GM23338 (cell line): ENCODE data around the gene TOX2. TPM values are rescaled to one million over a fixed set of nuclear protein-coding genes. Genes with fewer than 3 reads are reported as not detected.

ENCODE experiments used
- ATAC-seq: fragments of 200-7000 bp; cut with Tn5 transposase; 3 replicates; pipeline ENCODE4 v1.9.1; 2020
- DNase-seq: peaks from one replicate; pipeline ENCODE4 v3.0.0-alpha.2; 2015; ENCODE audit warnings: low spot score
- H2AFZ ChIP-seq: fragments of 200-600 bp; sonication (generic); 2 replicates; pipeline ENCODE4 v1.8.0; 2016; ENCODE audit warnings: antibody characterized with exemption, mild to moderate bottlenecking, moderate library complexity
- H3F3A ChIP-seq: fragments of 200-600 bp; sonication (generic); replicated peaks from 2 replicates; pipeline ENCODE4 v1.8.0; 2017; ENCODE audit warnings: antibody characterized with exemption, mixed run types, low read depth
- H3K27ac ChIP-seq: fragments of 200-600 bp; sonication (generic); 2 replicates; pipeline ENCODE4 v1.6.1; 2016; ENCODE audit warnings: low read depth
- H3K27me3 ChIP-seq: fragments of 200-600 bp; sonication (generic); 2 replicates; pipeline ENCODE4 v1.8.0; 2016; ENCODE audit warnings: mild to moderate bottlenecking, mixed run types, moderate library complexity; ENCODE audit not compliant: insufficient read depth
- H3K36me3 ChIP-seq: fragments of 200-600 bp; sonication (generic); 2 replicates; pipeline ENCODE4 v1.8.0; 2016; ENCODE audit warnings: mild to moderate bottlenecking; ENCODE audit not compliant: insufficient read depth
- H3K4me1 ChIP-seq: fragments of 200-600 bp; sonication (generic); 2 replicates; pipeline ENCODE4 v1.8.0; 2016; ENCODE audit warnings: mild to moderate bottlenecking, moderate library complexity; ENCODE audit not compliant: insufficient read depth
- H3K4me2 ChIP-seq: fragments of 200-600 bp; sonication (generic); 2 replicates; pipeline ENCODE4 v1.7.1; 2017; ENCODE audit warnings: mixed run types
- H3K4me3 ChIP-seq: fragments of 200-600 bp; sonication (generic); 2 replicates; pipeline ENCODE4 v1.6.1; 2016; ENCODE audit warnings: mixed run types
- H3K79me2 ChIP-seq: fragments of 200-600 bp; sonication (generic); replicated peaks from 2 replicates; pipeline ENCODE4 v1.8.0; 2017; ENCODE audit warnings: mild to moderate bottlenecking; ENCODE audit not compliant: insufficient read depth
- H3K9me2 ChIP-seq: fragments of 200-600 bp; sonication (generic); 2 replicates; pipeline ENCODE4 v1.8.0; 2017; ENCODE audit not compliant: insufficient read depth
- H4K20me1 ChIP-seq: fragments of 200-600 bp; sonication (generic); replicated peaks from 2 replicates; pipeline ENCODE4 v1.8.0; 2017; ENCODE audit warnings: mild to moderate bottlenecking; ENCODE audit not compliant: insufficient read depth
- H3K27ac Mint-ChIP-seq: 2 replicates; pipeline ENCODE4 v1.8.0; 2020; ENCODE audit warnings: inconsistent platforms, mild to moderate bottlenecking, moderate library complexity, mixed read lengths
- H3K27me3 Mint-ChIP-seq: 3 replicates; pipeline ENCODE4 v1.8.0; 2022; ENCODE audit warnings: low read depth, mild to moderate bottlenecking, moderate library complexity, mixed read lengths, inconsistent platforms; ENCODE audit not compliant: insufficient read depth, poor library complexity
- H3K36me3 Mint-ChIP-seq: 3 replicates; pipeline ENCODE4 v1.8.0; 2021; ENCODE audit warnings: low read depth, mild to moderate bottlenecking, inconsistent platforms, moderate library complexity, mixed read lengths
- H3K4me1 Mint-ChIP-seq: 3 replicates; pipeline ENCODE4 v1.8.0; 2020; ENCODE audit warnings: mild to moderate bottlenecking, inconsistent platforms, mixed read lengths
- H3K4me3 Mint-ChIP-seq: 3 replicates; pipeline ENCODE4 v1.8.0; 2021; ENCODE audit warnings: moderate library complexity, mild to moderate bottlenecking, inconsistent platforms, mixed read lengths
- H3K9me3 Mint-ChIP-seq: 3 replicates; pipeline ENCODE4 v1.8.0; 2020; ENCODE audit warnings: moderate library complexity, mild to moderate bottlenecking, inconsistent platforms, mixed read lengths
- CREB1 ChIP-seq: fragments of 250-450 bp; sonication (Bioruptor Pico); IDR thresholded peaks from 2 replicates; pipeline ENCODE4 v1.5.0; 2020; ENCODE audit warnings: low read depth, mild to moderate bottlenecking, moderate library complexity
- EZH2 ChIP-seq: fragments of 200-600 bp; sonication (generic); IDR thresholded peaks from one replicate; pipeline ENCODE4 v1.8.0; 2017; ENCODE audit warnings: antibody characterized with exemption, mild to moderate bottlenecking, low read depth; ENCODE audit not compliant: unreplicated experiment
- EZH2phosphoT487 ChIP-seq: fragments of 200-600 bp; sonication (generic); IDR thresholded peaks from one replicate; pipeline ENCODE4 v1.8.1; 2018; ENCODE audit warnings: antibody characterized with exemption; ENCODE audit not compliant: unreplicated experiment
- JUNB ChIP-seq: IDR thresholded peaks from one replicate; pipeline ENCODE4 v1.6.1; 2016; ENCODE audit warnings: antibody characterized with exemption; ENCODE audit not compliant: unreplicated experiment
- NANOG ChIP-seq: IDR thresholded peaks from 2 replicates; pipeline ENCODE4 v1.6.1; 2016; ENCODE audit warnings: antibody characterized with exemption, borderline replicate concordance
- POLR2AphosphoS5 ChIP-seq: IDR thresholded peaks from 2 replicates; pipeline ENCODE4 v1.6.1; 2016; ENCODE audit warnings: antibody characterized with exemption, low read depth
- STAT1 ChIP-seq: IDR thresholded peaks from one replicate; pipeline ENCODE4 v1.6.1; 2016; ENCODE audit warnings: antibody characterized with exemption; ENCODE audit not compliant: unreplicated experiment
- ZNF114 ChIP-seq: fragments of 250-450 bp; sonication (Bioruptor Pico); IDR thresholded peaks from 2 replicates; pipeline ENCODE4 v1.5.0; 2020; ENCODE audit warnings: mild to moderate bottlenecking, moderate library complexity
- ZNF331 ChIP-seq: fragments of 250-450 bp; sonication (Bioruptor Pico); IDR thresholded peaks from 2 replicates; pipeline ENCODE4 v1.5.0; 2020; ENCODE audit warnings: low read depth, mild to moderate bottlenecking, moderate library complexity
- polyA plus RNA-seq: library from polyadenylated mRNA; unstranded; fragments of >200 nt; fragmentation: Nextera tagmentation; extraction: Ambion mirVana; gene quantifications from 2 replicates; pipeline ENCODE4 v1.2.1, GENCODE V29; 2016
- total RNA-seq: library from RNA; depleted of rRNA; stranded (reverse); fragments of >200 nt; shearing (Covaris generic); gene quantifications from 2 replicates; pipeline ENCODE4 v1.2.3, GENCODE V29; 2014
- TF ChIP-seq, protein P1 (sequence below): fragments of 250-450 bp; sonication (Bioruptor Pico); IDR thresholded peaks from 2 replicates; pipeline ENCODE4 v1.5.0; 2020; ENCODE audit warnings: mild to moderate bottlenecking, moderate library complexity
- TF ChIP-seq, protein P2 (sequence below), 2 experiments: fragments of 200-600 bp in 1 of 2; sonication (generic) in 1 of 2; conservative IDR thresholded peaks; 2 replicates each; pipeline versions ENCODE4 v1.5.1 to v1.6.1; 2016 to 2017; ENCODE audit warnings: antibody characterized with exemption in 2 of 2, low read depth in 2 of 2, mild to moderate bottlenecking in 2 of 2, moderate library complexity in 1 of 2
- TF ChIP-seq, protein P3 (sequence below): IDR thresholded peaks from 2 replicates; pipeline ENCODE4 v1.6.1; 2016; ENCODE audit warnings: antibody characterized with exemption
- TF ChIP-seq, protein P4 (sequence below): IDR thresholded peaks from one replicate; pipeline ENCODE4 v1.6.1; 2018; ENCODE audit warnings: antibody characterized with exemption; ENCODE audit not compliant: unreplicated experiment

The TOX2 gene
- total and polyA plus RNA-seq, 2 experiments from 2014 or later = 1.4 to 1.5 TPM

DNA sequence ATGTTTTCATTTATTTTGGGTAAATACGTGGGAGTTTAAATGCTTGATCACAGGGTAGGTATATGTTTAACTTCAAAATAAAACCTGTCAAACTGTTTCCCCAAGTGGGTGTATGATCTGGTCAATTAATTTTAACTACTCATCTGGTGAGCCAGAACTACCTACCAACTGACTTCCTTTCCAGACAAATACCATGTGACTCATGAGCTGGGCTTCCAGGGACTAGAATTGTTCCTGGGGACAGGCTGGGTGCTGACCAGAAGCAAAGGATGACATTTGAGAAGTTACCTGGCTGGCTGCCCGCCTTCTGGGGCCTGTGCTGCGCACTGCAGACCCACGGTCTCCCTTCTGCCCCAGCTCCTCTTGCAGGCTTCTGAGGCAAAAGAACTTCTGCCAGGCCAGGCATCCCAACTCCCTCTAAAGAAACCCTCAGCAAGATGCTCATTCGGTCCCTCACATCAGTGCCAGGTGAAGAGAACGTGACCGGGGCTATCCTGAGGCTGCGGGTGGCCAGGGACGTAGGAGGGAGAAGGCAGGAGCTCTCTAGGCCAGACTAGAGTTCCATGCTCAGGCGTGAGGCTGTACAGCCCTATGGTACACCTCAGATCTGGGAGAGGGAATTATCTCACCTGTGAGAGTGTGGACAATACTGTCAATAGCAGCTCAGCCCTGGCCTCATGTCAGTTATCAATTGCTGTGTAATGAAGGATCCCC is 168.7 kb downstream of the TOX2 start:
- Histone ChIP-seq H3K27me3 (no peaks in the 10 kb centered on the region), H2AFZ (no peak overlapping the region), H3F3A (no peaks in the 10 kb centered on the region), H3K9me2 (no peaks in the 10 kb centered on the region), H3K27ac (no peak overlapping the region), H3K4me3 (no peak overlapping the region), H3K79me2 (no peaks in the 10 kb centered on the region), H3K4me1 (no peaks in the 10 kb centered on the region), H3K36me3 (no peaks in the 10 kb centered on the region), H4K20me1 (no peaks in the 10 kb centered on the region), H3K4me2 (no peak overlapping the region)
- Mint-ChIP-seq H3K27ac (no peak overlapping the region), H3K4me3 (no peak overlapping the region), H3K36me3 (no peaks in the 10 kb centered on the region), H3K9me3 (no peaks in the 10 kb centered on the region), H3K4me1 (no peaks in the 10 kb centered on the region), H3K27me3 (peaks cover 2% of the 10 kb centered on the region)
- no peak for ATAC-seq
- no peak for DNase-seq
- TF ChIP-seq ZNF331 (CRISPR knock-in tag) (no peak), EZH2phosphoT487 (no peak), CREB1 (CRISPR knock-in tag) (no peak), POLR2AphosphoS5 (no peak), EZH2 (no peak), STAT1 (no peak), ZNF114 (CRISPR knock-in tag) (no peak), NANOG (no peak), JUNB (no peak)
- TF ChIP-seq, protein P1, sequence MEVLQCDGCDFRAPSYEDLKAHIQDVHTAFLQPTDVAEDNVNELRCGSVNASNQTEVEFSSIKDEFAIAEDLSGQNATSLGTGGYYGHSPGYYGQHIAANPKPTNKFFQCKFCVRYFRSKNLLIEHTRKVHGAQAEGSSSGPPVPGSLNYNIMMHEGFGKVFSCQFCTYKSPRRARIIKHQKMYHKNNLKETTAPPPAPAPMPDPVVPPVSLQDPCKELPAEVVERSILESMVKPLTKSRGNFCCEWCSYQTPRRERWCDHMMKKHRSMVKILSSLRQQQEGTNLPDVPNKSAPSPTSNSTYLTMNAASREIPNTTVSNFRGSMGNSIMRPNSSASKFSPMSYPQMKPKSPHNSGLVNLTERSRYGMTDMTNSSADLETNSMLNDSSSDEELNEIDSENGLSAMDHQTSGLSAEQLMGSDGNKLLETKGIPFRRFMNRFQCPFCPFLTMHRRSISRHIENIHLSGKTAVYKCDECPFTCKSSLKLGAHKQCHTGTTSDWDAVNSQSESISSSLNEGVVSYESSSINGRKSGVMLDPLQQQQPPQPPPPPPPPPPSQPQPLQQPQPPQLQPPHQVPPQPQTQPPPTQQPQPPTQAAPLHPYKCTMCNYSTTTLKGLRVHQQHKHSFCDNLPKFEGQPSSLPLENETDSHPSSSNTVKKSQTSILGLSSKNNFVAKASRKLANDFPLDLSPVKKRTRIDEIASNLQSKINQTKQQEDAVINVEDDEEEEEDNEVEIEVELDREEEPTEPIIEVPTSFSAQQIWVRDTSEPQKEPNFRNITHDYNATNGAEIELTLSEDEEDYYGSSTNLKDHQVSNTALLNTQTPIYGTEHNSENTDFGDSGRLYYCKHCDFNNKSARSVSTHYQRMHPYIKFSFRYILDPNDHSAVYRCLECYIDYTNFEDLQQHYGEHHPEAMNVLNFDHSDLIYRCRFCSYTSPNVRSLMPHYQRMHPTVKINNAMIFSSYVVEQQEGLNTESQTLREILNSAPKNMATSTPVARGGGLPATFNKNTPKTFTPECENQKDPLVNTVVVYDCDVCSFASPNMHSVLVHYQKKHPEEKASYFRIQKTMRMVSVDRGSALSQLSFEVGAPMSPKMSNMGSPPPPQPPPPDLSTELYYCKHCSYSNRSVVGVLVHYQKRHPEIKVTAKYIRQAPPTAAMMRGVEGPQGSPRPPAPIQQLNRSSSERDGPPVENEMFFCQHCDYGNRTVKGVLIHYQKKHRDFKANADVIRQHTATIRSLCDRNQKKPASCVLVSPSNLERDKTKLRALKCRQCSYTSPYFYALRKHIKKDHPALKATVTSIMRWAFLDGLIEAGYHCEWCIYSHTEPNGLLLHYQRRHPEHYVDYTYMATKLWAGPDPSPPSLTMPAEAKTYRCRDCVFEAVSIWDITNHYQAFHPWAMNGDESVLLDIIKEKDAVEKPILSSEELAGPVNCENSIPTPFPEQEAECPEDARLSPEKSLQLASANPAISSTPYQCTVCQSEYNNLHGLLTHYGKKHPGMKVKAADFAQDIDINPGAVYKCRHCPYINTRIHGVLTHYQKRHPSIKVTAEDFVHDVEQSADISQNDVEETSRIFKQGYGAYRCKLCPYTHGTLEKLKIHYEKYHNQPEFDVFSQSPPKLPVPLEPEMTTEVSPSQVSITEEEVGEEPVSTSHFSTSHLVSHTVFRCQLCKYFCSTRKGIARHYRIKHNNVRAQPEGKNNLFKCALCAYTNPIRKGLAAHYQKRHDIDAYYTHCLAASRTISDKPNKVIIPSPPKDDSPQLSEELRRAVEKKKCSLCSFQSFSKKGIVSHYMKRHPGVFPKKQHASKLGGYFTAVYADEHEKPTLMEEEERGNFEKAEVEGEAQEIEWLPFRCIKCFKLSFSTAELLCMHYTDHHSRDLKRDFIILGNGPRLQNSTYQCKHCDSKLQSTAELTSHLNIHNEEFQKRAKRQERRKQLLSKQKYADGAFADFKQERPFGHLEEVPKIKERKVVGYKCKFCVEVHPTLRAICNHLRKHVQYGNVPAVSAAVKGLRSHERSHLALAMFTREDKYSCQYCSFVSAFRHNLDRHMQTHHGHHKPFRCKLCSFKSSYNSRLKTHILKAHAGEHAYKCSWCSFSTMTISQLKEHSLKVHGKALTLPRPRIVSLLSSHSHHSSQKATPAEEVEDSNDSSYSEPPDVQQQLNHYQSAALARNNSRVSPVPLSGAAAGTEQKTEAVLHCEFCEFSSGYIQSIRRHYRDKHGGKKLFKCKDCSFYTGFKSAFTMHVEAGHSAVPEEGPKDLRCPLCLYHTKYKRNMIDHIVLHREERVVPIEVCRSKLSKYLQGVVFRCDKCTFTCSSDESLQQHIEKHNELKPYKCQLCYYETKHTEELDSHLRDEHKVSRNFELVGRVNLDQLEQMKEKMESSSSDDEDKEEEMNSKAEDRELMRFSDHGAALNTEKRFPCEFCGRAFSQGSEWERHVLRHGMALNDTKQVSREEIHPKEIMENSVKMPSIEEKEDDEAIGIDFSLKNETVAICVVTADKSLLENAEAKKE (CRISPR knock-in tag) = no peak
- TF ChIP-seq, protein P2, sequence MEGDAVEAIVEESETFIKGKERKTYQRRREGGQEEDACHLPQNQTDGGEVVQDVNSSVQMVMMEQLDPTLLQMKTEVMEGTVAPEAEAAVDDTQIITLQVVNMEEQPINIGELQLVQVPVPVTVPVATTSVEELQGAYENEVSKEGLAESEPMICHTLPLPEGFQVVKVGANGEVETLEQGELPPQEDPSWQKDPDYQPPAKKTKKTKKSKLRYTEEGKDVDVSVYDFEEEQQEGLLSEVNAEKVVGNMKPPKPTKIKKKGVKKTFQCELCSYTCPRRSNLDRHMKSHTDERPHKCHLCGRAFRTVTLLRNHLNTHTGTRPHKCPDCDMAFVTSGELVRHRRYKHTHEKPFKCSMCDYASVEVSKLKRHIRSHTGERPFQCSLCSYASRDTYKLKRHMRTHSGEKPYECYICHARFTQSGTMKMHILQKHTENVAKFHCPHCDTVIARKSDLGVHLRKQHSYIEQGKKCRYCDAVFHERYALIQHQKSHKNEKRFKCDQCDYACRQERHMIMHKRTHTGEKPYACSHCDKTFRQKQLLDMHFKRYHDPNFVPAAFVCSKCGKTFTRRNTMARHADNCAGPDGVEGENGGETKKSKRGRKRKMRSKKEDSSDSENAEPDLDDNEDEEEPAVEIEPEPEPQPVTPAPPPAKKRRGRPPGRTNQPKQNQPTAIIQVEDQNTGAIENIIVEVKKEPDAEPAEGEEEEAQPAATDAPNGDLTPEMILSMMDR (conservative IDR thresholded peaks at IDR 0.05; ENCODE audit: low read depth in 2 of 2) = no peak
- TF ChIP-seq, protein P3, sequence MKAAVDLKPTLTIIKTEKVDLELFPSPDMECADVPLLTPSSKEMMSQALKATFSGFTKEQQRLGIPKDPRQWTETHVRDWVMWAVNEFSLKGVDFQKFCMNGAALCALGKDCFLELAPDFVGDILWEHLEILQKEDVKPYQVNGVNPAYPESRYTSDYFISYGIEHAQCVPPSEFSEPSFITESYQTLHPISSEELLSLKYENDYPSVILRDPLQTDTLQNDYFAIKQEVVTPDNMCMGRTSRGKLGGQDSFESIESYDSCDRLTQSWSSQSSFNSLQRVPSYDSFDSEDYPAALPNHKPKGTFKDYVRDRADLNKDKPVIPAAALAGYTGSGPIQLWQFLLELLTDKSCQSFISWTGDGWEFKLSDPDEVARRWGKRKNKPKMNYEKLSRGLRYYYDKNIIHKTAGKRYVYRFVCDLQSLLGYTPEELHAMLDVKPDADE = no peak
- TF ChIP-seq, protein P4, sequence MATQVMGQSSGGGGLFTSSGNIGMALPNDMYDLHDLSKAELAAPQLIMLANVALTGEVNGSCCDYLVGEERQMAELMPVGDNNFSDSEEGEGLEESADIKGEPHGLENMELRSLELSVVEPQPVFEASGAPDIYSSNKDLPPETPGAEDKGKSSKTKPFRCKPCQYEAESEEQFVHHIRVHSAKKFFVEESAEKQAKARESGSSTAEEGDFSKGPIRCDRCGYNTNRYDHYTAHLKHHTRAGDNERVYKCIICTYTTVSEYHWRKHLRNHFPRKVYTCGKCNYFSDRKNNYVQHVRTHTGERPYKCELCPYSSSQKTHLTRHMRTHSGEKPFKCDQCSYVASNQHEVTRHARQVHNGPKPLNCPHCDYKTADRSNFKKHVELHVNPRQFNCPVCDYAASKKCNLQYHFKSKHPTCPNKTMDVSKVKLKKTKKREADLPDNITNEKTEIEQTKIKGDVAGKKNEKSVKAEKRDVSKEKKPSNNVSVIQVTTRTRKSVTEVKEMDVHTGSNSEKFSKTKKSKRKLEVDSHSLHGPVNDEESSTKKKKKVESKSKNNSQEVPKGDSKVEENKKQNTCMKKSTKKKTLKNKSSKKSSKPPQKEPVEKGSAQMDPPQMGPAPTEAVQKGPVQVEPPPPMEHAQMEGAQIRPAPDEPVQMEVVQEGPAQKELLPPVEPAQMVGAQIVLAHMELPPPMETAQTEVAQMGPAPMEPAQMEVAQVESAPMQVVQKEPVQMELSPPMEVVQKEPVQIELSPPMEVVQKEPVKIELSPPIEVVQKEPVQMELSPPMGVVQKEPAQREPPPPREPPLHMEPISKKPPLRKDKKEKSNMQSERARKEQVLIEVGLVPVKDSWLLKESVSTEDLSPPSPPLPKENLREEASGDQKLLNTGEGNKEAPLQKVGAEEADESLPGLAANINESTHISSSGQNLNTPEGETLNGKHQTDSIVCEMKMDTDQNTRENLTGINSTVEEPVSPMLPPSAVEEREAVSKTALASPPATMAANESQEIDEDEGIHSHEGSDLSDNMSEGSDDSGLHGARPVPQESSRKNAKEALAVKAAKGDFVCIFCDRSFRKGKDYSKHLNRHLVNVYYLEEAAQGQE = no peak
